MM.1S (cell line): ENCODE measurements around the gene FGD4.

Experiments used
- DNase-seq: peaks from one replicate; pipeline ENCODE4 v3.0.0-alpha.2; 2015
- H2AFZ ChIP-seq: fragments of 300-600 bp; sonication (generic); 2 replicates; pipeline ENCODE4 v1.6.0; 2016; ENCODE audit warnings: antibody characterized with exemption, low read length
- H3F3A ChIP-seq: fragments of 300-600 bp; sonication (generic); 2 replicates; pipeline ENCODE4 v1.6.1; 2016; ENCODE audit warnings: mild to moderate bottlenecking, antibody characterized with exemption, low read length, moderate library complexity, mixed read lengths; ENCODE audit not compliant: insufficient read depth
- H3K27ac ChIP-seq: fragments of 300-600 bp; sonication (generic); 2 replicates; pipeline ENCODE4 v1.5.1; 2016; ENCODE audit warnings: mild to moderate bottlenecking, low read length
- H3K27me3 ChIP-seq: fragments of 300-600 bp; sonication (generic); replicated peaks from 2 replicates; pipeline ENCODE4 v1.6.0; 2016; ENCODE audit warnings: low read length; ENCODE audit not compliant: insufficient read depth
- H3K36me3 ChIP-seq: fragments of 300-600 bp; sonication (generic); replicated peaks from 2 replicates; pipeline ENCODE4 v1.6.1; 2016; ENCODE audit warnings: mild to moderate bottlenecking, low read length, mixed read lengths; ENCODE audit not compliant: insufficient read depth
- H3K4me1 ChIP-seq: fragments of 300-600 bp; sonication (generic); 2 replicates; pipeline ENCODE4 v1.6.1; 2016; ENCODE audit warnings: low read length, mixed read lengths
- H3K4me2 ChIP-seq: fragments of 300-600 bp; sonication (generic); 2 replicates; pipeline ENCODE4 v1.6.0; 2016; ENCODE audit warnings: low read depth, low read length
- H3K4me3 ChIP-seq: fragments of 300-600 bp; sonication (generic); 2 replicates; pipeline ENCODE4 v1.5.1; 2016; ENCODE audit warnings: low read length, mixed read lengths
- H3K79me2 ChIP-seq: fragments of 300-600 bp; sonication (generic); 2 replicates; pipeline ENCODE4 v1.6.1; 2016; ENCODE audit warnings: mixed run types, low read length, mixed read lengths
- H3K9ac ChIP-seq: fragments of 300-600 bp; sonication (generic); 2 replicates; pipeline ENCODE4 v1.6.1; 2016; ENCODE audit warnings: low read length, mixed read lengths
- H3K9me2 ChIP-seq: fragments of 300-600 bp; sonication (generic); replicated peaks from 2 replicates; pipeline ENCODE4 v1.6.1; 2016; ENCODE audit warnings: mild to moderate bottlenecking, low read length, mixed read lengths; ENCODE audit not compliant: insufficient read depth
- H3K9me3 ChIP-seq: fragments of 300-600 bp; sonication (generic); replicated peaks from 2 replicates; pipeline ENCODE4 v1.6.1; 2016; ENCODE audit warnings: mild to moderate bottlenecking, low read length, mixed read lengths; ENCODE audit not compliant: insufficient read depth
- H4K20me1 ChIP-seq: fragments of 300-600 bp; sonication (generic); 2 replicates; pipeline ENCODE4 v1.6.1; 2016; ENCODE audit warnings: mild to moderate bottlenecking, low read length, moderate library complexity, mixed read lengths; ENCODE audit not compliant: insufficient read depth
- EZH2 ChIP-seq: fragments of 300-600 bp; sonication (generic); optimal IDR thresholded peaks from 2 replicates; pipeline ENCODE3; 2017; ENCODE audit warnings: low read depth, mild to moderate bottlenecking, antibody characterized with exemption, low read length, mixed read lengths
- EZH2phosphoT487 ChIP-seq: fragments of 300-600 bp; sonication (generic); IDR thresholded peaks from 2 replicates; pipeline ENCODE4 v1.6.1; 2018; ENCODE audit warnings: antibody characterized with exemption, low read length
- TF ChIP-seq, protein P1 (sequence below): fragments of 300-600 bp; sonication (generic); IDR thresholded peaks from 2 replicates; pipeline ENCODE4 v1.5.1; 2016; ENCODE audit warnings: antibody characterized with exemption, low read length, mixed read lengths

Gene FGD4

DNA sequence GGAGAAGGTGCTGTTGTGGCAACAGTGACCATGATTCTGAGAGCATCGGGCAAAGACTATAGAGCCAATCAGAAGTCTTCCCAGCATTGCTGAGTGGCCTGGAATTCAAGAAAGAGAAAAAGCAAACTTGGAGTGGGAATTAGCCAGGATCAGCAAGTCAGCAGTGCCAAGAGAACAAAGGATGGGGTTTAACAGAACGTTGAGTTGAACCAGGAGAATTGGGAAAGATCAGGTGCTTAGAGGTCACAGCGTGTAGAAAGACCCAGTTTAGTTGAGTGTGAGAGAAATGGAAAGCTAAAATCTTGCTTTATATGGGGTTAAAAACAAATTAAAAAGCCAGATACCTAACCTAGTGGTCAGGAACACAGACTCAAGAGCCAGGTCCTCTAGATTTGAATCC, 189.2 kb downstream of the FGD4 start:
- TF ChIP-seq EZH2phosphoT487, result no peak
- TF ChIP-seq, protein P1, sequence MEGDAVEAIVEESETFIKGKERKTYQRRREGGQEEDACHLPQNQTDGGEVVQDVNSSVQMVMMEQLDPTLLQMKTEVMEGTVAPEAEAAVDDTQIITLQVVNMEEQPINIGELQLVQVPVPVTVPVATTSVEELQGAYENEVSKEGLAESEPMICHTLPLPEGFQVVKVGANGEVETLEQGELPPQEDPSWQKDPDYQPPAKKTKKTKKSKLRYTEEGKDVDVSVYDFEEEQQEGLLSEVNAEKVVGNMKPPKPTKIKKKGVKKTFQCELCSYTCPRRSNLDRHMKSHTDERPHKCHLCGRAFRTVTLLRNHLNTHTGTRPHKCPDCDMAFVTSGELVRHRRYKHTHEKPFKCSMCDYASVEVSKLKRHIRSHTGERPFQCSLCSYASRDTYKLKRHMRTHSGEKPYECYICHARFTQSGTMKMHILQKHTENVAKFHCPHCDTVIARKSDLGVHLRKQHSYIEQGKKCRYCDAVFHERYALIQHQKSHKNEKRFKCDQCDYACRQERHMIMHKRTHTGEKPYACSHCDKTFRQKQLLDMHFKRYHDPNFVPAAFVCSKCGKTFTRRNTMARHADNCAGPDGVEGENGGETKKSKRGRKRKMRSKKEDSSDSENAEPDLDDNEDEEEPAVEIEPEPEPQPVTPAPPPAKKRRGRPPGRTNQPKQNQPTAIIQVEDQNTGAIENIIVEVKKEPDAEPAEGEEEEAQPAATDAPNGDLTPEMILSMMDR, result no peak
- TF ChIP-seq EZH2, result no peak
- Histone ChIP-seq H3K79me2 (peaks cover 39% of the 10 kb centered on the region), H4K20me1 (no peaks in the 10 kb centered on the region), H2AFZ (no peak overlapping the region), H3K27ac (no peak overlapping the region), H3F3A (no peaks in the 10 kb centered on the region), H3K4me1 (no peaks in the 10 kb centered on the region), H3K9me3 (no peaks in the 10 kb centered on the region), H3K27me3 (no peaks in the 10 kb centered on the region), H3K4me3 (no peak overlapping the region), H3K36me3 (peaks cover 10% of the 10 kb centered on the region; the same call in 1 of the 2 replicates), H3K9ac (no peak overlapping the region), H3K4me2 (no peak overlapping the region), H3K9me2 (no peaks in the 10 kb centered on the region)
- no peak for DNase-seq

DNA sequence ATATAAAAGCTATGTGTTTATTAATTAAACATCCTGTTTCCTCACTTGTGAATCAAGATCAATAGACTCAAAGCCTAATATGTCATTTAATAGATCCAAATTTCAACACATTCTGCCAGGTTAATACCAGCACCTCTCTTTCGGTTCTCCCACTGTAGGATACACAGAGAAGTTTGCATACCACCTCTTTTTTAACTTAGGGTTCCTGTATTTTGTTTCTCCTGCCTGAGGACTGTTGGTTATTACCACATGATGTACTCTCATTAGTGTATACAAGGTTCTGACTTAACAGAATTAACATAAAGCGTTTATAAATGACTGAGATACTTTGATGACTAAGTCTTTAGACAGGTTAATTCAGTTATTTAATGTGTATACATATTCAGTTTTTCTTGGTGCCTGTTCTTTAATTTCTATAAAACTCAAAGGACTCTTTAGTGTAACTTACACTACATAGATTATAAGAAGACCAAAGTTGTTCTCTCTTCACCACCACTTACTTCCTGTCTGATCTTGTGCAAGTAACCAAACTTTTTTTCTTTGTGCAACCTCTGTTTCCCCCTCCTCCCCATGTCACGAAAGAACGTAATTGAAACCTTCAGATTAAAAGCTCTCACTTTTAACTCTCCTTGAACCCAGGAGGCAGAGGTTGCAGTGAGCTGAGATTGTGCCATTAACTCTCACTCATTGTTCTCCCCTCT, 190.0 kb downstream of the FGD4 start:
- Histone ChIP-seq H3K4me3 (no peak overlapping the region), H3K27me3 (no peaks in the 10 kb centered on the region), H3K9me3 (no peaks in the 10 kb centered on the region), H3K27ac (no peak overlapping the region), H3K9ac (no peak overlapping the region), H3K36me3 (peaks cover 6% of the 10 kb centered on the region; the same call in 1 of the 2 replicates), H4K20me1 (no peaks in the 10 kb centered on the region), H3K4me1 (no peaks in the 10 kb centered on the region), H3K79me2 (peaks cover 35% of the 10 kb centered on the region), H3K4me2 (no peak overlapping the region), H3F3A (no peaks in the 10 kb centered on the region), H2AFZ (no peak overlapping the region), H3K9me2 (no peaks in the 10 kb centered on the region)
- no peak for DNase-seq
- TF ChIP-seq, protein P1, result no peak

DNA sequence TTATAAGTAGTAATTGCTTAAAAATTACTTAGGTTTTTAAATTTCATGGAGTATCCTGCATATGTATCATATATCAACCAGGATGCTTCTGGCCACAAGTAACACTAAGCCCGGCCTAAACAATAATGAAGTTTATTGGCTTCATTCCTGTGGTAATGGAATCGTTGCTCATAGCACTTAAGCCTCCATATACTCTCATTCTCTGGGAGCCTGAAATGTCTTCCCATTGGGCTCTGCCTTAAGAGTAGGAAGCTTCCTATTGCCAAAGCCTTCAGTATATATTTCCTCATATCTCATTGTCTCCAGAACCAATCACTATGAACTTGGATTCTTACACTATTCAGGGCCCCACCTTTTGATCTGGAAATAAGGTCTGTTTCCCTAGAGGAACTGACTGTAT, 195.9 kb downstream of the FGD4 start:
- Histone ChIP-seq H3F3A (no peaks in the 10 kb centered on the region), H3K4me1 (no peaks in the 10 kb centered on the region), H3K9me3 (no peaks in the 10 kb centered on the region), H3K4me2 (no peak overlapping the region), H3K27me3 (no peaks in the 10 kb centered on the region), H3K36me3 (peaks cover 6% of the 10 kb centered on the region; the same call in 1 of the 2 replicates), H3K79me2 (peaks cover 18% of the 10 kb centered on the region), H4K20me1 (no peaks in the 10 kb centered on the region), H3K27ac (no peak overlapping the region), H3K9me2 (no peaks in the 10 kb centered on the region), H2AFZ (no peak overlapping the region), H3K9ac (no peak overlapping the region), H3K4me3 (no peak overlapping the region)
- no peak for DNase-seq
- TF ChIP-seq, protein P1, result no peak
- no peak for TF ChIP-seq EZH2phosphoT487
